Measurements from ENCODE around the gene SLC2A6.

SLC2A6 gene

GRCh38 chr9:133496861-133497842 lies 18.3 kb upstream of the SLC2A6 start:
- no peak for DNase-seq (ENCODE audit: low spot score)

GRCh38 chr9:133495327-133496293 lies 16.7 kb upstream of the SLC2A6 start:
- no peak for DNase-seq (ENCODE audit: low spot score)

DNA sequence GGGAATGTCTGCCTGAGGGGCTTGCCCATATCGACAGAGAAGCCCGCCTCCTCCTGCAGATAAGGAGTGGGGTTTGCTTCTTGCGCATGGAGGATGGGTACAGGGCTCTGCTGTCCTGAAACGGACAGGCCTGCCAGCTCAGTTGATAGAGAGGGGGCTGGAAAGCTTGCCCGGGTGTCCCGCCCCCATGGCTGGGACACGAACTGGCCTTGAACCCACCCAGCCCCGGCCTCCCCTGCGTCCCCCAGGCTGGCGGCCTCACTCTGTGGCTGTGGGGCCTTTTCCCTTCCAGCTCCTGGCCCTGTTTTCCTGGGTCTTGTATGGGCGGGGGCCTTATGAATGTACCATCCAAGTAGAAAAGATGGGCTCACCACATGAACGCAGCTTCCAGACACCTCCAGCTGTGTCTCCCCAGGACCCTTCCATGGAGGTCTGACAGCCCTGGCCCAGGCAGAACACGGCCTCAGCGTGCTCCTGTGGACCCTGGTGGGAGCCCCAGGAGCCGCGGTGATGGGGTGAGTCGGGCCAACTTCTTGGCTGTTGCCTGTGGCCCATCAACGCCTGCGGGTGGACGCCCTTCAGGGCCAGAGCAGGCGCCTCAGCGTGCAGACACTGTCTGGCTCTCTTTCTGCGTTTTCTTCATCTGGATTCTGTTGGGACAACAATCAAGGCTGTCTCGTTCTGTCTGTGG lies 15.9 kb upstream of the SLC2A6 start:
- DNase-seq (ENCODE audit: low spot score) = no peak

- no peak for DNase-seq (ENCODE audit: low spot score)
Observed at GRCh38 chr9:133493845-133494540, 15.1 kb upstream of the SLC2A6 start.

DNA sequence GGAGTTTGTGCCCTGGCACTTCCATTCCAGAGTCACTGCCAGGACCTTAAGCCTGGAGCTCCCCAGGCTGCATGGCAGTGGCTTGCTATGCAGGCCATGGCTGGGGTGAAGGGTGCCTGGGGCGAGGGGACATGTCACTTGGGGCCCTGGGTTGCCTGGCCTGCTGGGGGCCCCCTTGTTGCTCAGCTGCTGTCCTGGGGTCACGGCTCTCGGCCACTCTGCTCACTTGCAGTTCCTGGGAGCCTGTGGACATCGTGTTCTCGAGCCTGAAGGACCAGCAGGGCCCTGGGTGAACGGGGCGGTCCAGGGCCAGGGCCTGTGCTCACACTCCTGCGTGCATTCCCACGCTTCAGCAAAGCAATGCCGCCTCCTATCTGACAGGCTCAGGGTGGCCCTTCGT lies 14.5 kb upstream of the SLC2A6 start:
- no peak for DNase-seq (ENCODE audit: low spot score)

- no peak for DNase-seq (ENCODE audit: low spot score)
Observed at GRCh38 chr9:133492061-133493021, 13.4 kb upstream of the SLC2A6 start.

- DNase-seq (ENCODE audit: low spot score) = no peak
Observed at GRCh38 chr9:133491656-133491925, 12.7 kb upstream of the SLC2A6 start.

DNA sequence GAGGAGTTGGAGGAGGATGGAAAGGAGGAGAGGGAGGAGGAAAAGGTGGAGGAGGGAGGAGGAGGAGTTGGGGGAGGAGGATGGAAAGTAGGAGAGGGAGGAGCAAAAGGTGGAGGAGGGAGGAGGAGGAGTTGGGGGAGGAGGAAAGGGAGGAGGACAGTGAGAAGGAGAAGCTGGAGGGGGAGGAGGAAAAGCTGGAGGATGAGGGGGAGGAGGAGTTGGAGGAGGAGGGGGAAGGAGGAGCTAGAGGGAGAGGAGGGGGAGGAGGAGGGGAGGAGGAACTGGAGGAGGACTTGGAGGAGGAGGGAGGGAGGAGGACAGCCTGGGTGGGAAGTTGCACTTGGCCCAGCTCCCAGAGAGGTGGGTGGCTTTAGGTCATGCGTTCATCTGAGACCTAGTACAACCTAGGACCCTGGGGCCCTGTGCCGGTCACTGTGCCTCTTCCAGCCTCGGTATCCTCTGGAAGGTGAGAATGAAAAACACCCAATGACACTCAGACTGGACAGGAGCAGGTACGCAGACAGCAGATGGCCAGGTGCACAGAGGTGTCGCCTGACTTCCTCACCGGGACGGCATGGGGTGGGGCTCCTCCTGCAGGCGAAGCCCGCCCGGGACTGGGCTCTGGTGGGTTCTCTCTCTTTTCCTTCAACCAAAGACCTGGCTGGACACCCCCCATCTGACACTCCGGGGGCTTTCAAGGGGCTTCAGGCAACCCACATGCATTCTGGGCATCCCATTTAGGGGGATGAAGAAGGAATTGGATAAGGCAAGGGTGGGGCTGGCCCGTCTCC lies 12.2 kb upstream of the SLC2A6 start:
- DNase-seq (ENCODE audit: low spot score) = no peak

DNA sequence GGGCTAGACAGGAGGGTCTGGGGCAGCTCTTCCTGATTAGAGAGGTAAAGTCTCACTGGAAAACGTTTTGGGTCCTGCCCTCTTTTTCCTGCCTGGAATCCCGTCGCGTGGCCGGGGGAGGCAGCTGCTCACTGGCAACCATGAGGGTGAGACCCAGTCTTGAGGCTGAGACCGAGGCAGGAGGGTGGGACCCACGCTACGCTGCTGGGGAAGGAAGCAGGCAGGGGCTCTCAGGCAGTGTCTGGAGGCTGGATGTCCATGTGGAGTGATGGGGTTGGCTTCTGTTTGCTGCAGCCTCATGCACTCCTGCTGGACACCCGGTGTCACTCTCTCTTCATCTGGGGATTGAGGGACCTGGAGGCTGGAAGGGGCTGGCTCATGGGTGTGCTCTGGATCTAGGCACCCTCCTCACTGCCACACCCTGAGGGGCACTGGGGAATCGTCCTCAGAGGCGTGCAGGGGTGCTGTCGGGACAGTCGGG lies 11.3 kb upstream of the SLC2A6 start:
- DNase-seq (ENCODE audit: low spot score) = no peak

DNA sequence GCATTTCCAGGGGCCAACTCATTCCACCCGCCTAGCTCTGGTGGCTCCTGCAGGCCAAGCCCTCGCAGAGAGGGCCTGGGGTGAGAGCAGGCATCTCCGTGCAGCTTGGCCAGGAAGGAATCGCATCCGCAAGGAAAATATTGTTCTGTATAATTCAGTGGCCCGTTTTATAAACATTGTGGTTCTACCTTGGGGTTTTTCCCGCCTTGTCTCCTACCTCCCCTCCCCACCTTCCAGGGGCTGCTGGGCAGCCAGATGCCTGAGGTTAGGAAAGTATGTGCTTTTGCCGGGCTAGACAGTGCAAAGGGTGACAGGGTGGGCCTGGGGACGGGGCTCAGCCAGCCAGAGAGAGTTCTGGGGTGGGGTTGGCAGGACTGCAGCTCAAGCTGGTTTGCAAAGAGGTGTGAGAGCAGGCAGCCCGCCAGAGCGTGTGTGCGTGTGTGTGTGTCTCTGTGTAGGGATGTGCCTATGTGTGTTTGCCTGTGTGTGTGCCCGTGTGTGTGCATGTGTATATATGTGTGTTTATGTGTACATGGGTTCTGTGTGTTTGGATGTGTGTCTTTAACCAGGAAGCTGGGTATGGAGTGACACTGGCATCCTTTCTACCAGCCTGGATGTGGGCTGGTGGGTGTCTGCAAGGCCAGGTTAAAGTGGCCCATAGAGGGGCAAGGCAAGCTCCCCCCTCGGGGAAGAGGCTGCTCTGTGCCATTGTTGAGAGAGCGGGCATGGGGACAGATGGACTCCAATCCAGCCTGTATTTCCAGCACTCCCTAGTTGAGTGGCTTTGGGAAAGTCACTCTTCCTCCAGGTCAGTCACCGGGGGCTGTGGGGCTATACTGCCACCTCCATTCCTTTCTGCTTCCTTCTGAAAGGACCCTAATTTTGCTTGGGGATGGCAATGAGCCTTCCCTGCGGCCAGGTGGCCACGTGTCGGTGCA lies 10.6 kb upstream of the SLC2A6 start:
- DNase-seq (ENCODE audit: low spot score) = no peak

DNA sequence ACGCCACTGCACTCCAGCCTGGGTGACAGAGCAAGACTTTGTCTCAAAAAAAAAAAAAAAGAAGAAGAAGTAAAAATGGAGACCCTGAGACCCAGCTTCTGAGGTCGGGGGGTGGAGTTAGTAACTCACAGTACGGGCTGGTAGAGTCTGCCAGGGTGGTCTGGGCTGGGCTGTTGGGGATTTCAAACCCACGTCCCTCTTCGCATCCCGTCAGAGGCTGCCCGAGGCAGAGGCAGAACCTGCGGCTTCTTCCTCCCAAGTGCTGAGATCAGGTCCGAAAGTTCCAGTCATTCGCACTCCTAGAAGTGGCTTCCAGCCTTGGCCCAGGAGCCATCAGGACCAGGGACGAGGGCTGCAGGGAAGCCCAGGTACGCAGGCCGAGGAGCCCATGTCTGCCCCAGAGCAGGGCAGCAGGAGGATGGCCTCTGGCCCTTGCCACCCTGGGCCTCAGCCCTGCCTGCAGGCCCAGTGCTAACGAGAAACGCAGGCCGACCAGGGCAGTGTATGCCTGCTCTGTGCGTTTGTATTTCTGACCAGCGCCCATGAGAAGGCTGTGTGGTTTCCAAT lies 9.9 kb upstream of the SLC2A6 start:
- no peak for DNase-seq (ENCODE audit: low spot score)

DNA sequence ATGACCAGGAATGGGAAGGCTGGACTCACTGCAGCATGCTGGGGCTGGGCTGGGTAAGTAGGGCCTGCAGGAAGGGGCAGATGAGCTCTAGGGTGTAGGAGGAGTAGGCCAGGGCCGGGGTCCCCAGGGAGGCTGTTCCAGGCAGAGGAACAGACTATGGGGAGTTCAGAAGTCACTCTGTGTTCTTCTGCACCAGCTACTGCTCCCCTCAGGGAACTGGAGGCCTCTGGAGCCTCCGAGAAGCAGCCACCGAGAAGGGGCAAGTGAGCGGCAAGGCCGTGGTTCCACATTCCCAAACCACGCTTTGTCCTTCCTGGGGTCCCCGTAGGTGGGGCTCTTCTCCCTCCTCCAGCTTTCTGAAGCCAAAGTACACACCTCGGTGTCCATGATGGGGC lies 8.4 kb upstream of the SLC2A6 start:
- DNase-seq (ENCODE audit: low spot score) = no peak

- no peak for DNase-seq (ENCODE audit: low spot score)
Observed at GRCh38 chr9:133485531-133486260, 6.8 kb upstream of the SLC2A6 start.

GRCh38 chr9:133484671-133485437 lies 6.0 kb upstream of the SLC2A6 start:
- no peak for DNase-seq (ENCODE audit: low spot score)

GRCh38 chr9:133483611-133484010 lies 4.7 kb upstream of the SLC2A6 start:
- no peak for DNase-seq (ENCODE audit: low spot score)

GRCh38 chr9:133477992-133478850 lies 678 bp downstream of the SLC2A6 start:
- DNase-seq (ENCODE audit: low spot score) = no peak

Measured in CD4-positive, alpha-beta T cell treated with Interleukin-6 at 100 ng/mL for 8 hours (primary cell).